Measurements from ENCODE around the gene TAMALIN.

TAMALIN gene

DNA sequence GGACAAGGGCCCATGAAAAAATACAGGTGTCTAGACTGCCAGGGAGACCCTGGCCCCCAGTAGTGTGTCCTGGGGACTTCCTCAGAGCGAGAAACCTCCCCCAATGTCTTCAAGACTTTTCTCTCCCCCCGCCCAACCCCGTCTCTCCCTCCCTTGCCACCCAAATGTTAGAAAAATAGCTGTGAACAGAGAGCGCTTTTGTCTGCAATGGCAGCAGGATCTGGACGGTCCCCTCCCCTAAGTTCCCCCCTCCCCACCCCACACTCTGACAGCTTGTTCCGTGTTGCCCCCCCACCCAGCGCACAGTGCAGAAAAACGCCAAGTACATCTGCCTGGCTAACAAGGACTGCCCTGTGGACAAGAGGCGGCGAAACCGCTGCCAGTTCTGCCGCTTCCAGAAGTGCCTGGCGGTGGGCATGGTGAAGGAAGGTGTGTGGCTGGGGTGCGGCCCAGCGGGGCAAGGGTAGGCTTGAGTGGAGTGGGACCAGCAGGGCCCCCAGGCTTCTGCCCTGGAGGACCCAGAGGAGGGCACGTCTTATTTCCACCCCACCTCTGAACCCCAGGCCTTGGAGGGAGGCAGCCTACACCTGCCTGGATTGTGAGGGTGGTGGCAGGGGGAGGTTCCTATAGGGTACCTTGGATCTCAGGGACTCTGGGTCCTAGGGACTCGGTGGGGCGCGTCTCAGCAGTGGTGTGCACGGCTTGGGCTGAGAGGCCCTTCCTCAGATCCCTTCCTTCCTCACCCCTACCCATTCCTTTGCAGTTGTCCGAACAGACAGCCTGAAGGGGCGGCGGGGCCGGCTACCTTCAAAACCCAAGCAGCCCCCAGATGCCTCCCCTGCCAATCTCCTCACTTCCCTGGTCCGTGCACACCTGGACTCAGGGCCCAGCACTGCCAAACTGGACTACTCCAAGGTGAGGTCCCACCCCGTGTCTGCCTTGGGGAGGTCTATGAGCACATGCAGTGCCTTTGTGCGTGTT lies 49.3 kb downstream of the TAMALIN start:
- no peak for DNase-seq (ENCODE audit: low spot score)

DNA sequence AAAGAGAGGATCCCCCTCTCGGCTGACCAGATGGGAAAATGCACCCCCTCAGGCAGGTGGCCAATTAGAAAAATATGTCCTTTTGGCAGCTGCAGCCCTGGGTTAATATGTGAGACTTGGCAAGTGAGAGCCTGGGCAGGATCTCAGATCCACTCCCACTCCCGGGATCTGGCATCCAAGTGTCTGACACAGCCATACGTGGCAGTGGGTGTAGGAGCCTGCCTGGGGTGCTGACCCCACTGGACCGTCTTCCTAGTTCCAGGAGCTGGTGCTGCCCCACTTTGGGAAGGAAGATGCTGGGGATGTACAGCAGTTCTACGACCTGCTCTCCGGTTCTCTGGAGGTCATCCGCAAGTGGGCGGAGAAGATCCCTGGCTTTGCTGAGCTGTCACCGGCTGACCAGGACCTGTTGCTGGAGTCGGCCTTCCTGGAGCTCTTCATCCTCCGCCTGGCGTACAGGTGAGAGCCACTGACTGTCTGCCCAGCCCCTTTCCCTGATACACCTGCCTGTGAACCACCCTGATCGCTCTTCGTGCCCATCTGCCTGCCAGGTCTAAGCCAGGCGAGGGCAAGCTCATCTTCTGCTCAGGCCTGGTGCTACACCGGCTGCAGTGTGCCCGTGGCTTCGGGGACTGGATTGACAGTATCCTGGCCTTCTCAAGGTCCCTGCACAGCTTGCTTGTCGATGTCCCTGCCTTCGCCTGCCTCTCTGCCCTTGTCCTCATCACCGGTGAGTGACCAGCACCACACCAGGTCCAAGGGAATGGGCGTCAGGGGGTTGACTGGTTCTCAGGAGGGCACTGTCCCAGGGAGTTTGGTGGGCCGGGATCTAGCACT lies 50.3 kb downstream of the TAMALIN start:
- DNase-seq (ENCODE audit: low spot score): no peak

- no peak for DNase-seq (ENCODE audit: low spot score)
Measured at GRCh38 chr12:52057638-52058576, 51.2 kb downstream of the TAMALIN start.

DNA sequence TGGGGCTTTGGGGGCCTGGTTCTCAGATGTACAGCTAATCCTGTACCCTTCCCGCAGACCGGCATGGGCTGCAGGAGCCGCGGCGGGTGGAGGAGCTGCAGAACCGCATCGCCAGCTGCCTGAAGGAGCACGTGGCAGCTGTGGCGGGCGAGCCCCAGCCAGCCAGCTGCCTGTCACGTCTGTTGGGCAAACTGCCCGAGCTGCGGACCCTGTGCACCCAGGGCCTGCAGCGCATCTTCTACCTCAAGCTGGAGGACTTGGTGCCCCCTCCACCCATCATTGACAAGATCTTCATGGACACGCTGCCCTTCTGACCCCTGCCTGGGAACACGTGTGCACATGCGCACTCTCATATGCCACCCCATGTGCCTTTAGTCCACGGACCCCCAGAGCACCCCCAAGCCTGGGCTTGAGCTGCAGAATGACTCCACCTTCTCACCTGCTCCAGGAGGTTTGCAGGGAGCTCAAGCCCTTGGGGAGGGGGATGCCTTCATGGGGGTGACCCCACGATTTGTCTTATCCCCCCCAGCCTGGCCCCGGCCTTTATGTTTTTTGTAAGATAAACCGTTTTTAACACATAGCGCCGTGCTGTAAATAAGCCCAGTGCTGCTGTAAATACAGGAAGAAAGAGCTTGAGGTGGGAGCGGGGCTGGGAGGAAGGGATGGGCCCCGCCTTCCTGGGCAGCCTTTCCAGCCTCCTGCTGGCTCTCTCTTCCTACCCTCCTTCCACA lies 52.0 kb downstream of the TAMALIN start:
- no peak for DNase-seq (ENCODE audit: low spot score)

DNA sequence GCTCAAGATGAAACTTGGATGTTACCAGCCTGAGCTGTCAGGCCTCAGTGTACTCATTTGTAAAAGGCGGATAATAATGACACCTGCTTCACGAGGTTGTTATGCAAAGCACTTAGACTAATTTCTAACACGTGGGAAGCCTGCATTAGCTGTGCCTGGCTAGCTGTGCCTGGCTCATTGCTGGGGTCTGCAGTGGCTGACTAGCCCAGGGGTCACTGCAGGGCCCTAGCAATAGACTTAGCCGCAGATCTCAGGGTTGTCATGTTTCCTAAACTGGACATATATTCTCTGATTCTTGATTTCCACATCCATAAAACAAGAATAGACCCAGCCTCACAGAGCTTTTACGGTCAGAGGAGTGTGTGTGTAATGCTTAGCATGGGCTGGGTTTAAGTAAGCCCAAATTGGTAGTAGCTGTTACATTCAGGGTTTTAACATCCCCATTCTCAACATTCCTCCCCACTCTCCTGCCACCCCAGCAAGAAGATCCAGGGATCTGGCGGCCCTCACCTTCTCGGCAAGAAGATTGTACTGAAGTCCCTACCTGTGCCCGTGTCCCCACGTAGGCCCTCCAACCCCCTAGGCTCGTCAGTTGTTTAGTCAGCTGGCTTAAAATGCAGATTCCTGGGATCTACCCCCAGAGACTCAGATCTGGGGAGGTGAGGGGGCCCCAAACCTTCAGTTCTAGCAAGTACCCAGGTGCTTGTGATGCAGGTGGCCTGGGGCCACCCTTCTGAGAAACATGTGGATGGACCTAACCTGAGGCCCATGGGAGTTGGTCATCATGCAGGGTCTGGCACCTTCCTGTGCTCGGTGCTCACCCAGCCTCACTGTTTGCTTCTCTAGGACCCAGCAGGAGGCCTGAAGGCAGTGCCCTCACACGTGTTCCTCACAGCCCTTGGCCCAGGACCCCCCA lies 53.1 kb downstream of the TAMALIN start:
- no peak for DNase-seq (ENCODE audit: low spot score)

GRCh38 chr12:52060498-52061177 lies 53.9 kb downstream of the TAMALIN start:
- no peak for DNase-seq (ENCODE audit: low spot score)

- DNase-seq (ENCODE audit: low spot score): no peak
Measured at GRCh38 chr12:52061470-52062166, 54.9 kb downstream of the TAMALIN start.

GRCh38 chr12:52062167-52063081 lies 55.7 kb downstream of the TAMALIN start:
- DNase-seq (ENCODE audit: low spot score): no peak

DNA sequence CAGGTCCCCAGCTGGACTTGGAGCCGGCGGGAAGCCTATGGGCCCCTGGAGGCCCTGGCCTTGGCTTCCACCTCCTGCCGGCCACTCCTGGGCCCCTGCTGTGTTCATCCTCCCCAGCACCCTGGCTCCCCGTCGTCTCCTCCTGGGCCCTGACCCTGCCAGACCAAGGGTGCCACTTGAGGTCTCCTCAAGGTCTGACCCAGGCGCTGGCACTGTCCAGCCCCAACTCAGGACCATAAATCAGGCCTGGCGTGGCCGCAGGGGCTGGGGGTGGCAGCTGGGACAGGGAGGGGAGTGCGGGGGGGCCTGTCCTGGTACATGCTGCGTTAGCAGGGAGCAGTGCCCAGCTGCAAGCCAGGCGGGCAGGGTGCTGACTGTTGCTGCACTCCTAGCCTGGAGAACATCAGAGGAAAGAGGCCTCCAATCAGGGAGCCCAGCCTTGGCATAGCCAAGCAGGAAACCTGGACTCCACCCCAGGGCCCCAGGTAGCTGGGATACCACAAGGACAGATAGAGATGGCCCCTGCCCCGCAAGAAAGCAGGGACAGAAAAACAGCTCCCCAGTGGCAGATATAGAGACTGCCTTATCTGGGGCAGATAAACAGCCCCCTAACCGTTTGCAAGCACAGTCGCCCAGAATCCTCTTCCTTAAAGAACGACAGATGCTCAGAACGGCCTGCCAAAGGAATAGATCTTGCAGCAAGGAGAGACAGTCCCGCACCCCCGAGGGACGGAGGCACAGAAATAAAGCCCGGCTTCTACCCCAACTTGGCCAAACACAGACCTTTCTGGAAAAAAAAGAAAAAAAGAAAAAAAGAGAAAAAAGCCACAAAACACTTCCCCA lies 56.6 kb downstream of the TAMALIN start:
- DNase-seq (ENCODE audit: low spot score): no peak

DNA sequence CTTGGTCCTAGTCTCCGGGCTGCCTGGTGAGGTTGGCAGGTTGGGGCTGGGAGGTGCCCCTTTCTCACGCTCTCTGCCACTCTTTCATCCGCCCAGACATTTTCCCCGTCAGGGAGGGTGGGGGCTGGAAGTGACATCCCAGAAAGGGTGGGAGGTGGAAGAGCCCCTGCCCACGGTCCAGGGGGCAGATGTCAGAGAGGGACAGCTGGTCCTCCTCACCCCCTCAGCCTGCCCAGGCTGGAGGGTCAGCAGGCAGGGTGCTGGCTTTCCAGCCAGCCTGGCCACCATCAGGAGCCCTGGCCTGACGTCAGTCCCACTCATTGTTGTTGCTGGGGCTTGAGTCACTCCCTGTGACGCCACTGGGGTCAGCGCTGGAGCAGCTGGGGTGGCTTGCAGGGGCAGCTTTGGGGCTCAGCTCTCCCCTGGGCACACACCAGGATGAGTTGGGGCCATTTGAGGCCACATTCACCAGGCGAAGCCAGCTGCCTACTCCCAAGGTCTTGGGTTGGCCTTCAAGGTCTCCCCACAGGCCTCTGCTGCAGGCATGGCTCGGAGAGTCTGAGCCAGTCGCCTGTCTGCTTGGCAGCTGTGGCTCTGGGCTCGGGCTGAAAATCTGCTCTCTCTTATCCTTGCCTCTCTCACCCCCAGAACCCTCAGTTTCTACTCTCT lies 57.4 kb downstream of the TAMALIN start:
- no peak for DNase-seq (ENCODE audit: low spot score)
